ENCODE measurements around the gene DNAJC3. TPM values are rescaled to one million over a fixed set of nuclear protein-coding genes. Genes with fewer than 3 reads are reported as not detected.

The DNAJC3 gene
- total RNA-seq, 1 experiment from 2014 or later: 25.7 TPM

GRCh38 chr13:95842898-95843297, 166.0 kb downstream of the DNAJC3 start:
- TF ChIP-seq POLR2AphosphoS5 (IDR thresholded peaks at IDR 0.05; ENCODE audit: low read depth, low read length) (no peak), REST (IDR thresholded peaks at IDR 0.05; ENCODE audit: insufficient read depth in 1 of 2, low read depth in 2 of 2, low read length in 1 of 2) (no peak), TCF7L2 (IDR thresholded peaks at IDR 0.05; ENCODE audit: low read depth, low read length) (no peak), SIN3A (IDR thresholded peaks at IDR 0.05; ENCODE audit: borderline replicate concordance, insufficient read depth, low read depth, low read length) (no peak), CTCF (IDR thresholded peaks at IDR 0.05) (no peak)
- in situ Hi-C loops (cut with HindIII; ENCODE audit: low pct_unique_long_range_greater_than_20kb, low sequenced_read_pairs): no loop called here
- no peaks in the 10 kb centered on the region for H3K9me3 ChIP-seq (ENCODE audit: control insufficient read depth, insufficient read depth, low read depth, low read length)
- ATAC-seq (no peak), DNase-seq (ENCODE audit: low read depth, low spot score) (no peak)
- BruUV-seq (replicated peaks): no TSS peak
- ChIA-PET CTCF (no interaction called here), POLR2A (no interaction called here)
- H3K27ac ChIP-seq (ENCODE audit: low read length): no peak overlapping the region
- no peak overlapping the region for H3K4me3 ChIP-seq (ENCODE audit: low read depth in 2 of 2, low read length in 2 of 2)
- no peaks in the 10 kb centered on the region for H3K27me3 ChIP-seq (ENCODE audit: control insufficient read depth, insufficient read depth, low read length)
- intact Hi-C loops (cut with micrococcal nuclease; ENCODE audit: unreplicated experiment): no loop called here
- H3K4me1 ChIP-seq (ENCODE audit: control insufficient read depth, insufficient read depth, low read length): no peaks in the 10 kb centered on the region
- H3K36me3 ChIP-seq (ENCODE audit: control insufficient read depth, insufficient read depth, low read length): no peaks in the 10 kb centered on the region

Other genes with a start within 250 kb of the DNAJC3 start
- gene CLDN10, start 124.4 kb upstream of the DNAJC3 start, total RNA-seq (2021; ENCODE audit: unreplicated experiment): 10.5 TPM
- 22.9 TPM for gene DZIP1, start 32.4 kb upstream of the DNAJC3 start, total RNA-seq (2021; ENCODE audit: unreplicated experiment)

Measured in Panc1 (cell line).